NCI-H2227 (cell line): ENCODE measurements around the gene FIG4.
"Not testable (repeated sequence)": the region's sequence is repeated elsewhere in the genome, so short reads cannot be mapped to it uniquely, and the experiment has no call there.

Experiments
- DNase-seq: peaks from one replicate; lab custom pipeline; 2025; ENCODE audit not compliant: unreplicated experiment; lab: John Stamatoyannopoulos, UW

FIG4 gene

DNA sequence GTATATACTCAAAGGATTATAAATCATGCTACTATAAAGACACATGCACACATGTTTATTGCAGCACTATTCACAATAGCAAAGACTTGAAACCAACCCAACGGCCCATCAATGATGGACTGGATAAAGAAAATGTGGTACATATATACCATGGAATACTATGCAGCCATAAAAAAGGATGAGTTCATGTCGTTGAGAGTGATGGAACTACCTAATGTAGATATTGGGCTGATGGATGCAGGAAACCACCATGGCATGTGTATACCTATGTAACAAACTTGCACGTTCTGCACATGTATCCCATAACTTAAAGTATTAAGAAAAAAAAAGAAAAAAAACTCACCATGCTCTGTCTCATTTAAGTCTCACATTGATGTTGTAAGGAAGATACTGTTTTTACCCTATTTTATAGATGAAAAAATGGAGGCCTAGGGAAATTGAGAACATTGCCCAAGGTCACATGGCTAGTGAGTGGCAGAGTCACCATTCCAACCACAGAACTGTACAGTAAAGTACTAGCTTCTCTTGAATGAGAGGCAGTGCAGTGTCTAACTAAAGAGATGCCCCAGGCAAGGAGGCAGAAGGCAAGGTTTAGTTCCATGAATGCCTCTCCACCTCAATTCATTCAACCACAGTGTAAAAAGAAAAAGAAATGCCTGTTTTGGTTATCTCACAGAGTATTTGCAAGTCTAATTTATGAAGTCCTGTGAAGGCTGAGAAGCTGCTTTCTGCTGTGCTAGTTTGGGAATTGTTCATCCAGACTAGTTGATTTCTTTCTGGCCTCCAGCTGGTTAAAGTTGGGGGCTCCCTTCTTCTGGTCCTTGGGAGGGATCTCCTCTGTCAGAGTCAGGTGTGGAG is 68.2 kb downstream of the FIG4 start:
- DNase-seq = no peak

DNA sequence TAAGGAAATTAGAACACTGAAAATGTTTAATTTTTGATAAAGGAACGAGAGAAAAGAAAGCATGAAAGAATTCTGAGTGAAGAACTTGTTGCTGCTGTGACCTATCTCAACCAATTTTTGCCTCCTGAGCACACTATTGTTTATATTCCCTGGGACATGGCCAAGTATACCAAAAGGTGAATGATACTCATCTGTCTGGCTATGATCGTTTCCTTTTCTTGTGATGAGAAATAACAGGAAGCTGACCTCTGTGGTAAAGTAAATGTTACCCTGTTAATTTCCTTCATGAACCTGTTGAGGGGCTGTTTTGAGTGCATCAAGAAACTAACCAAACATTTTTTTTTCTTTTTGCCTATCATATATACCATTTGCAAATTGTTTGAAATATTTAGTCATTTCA is 69.1 kb downstream of the FIG4 start:
- no peak for DNase-seq

DNA sequence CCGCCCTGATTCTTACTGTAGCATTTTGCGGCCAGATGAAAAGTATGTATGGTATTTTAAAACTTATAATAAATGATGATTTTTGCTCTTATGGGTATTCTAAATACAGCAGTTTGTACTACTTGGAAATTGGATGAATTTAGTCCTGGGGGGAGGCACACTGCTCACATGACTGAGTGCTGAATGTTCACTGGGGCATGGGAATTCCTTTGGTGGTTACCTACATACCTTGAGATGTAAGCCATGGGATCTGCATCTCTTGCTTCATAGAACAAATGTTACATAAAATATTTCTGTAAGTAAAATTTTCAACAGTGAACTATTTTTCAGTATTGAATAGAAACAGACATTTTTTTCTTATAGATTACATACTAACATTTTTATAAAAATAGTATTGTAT is 71.1 kb downstream of the FIG4 start:
- DNase-seq = no peak

DNA sequence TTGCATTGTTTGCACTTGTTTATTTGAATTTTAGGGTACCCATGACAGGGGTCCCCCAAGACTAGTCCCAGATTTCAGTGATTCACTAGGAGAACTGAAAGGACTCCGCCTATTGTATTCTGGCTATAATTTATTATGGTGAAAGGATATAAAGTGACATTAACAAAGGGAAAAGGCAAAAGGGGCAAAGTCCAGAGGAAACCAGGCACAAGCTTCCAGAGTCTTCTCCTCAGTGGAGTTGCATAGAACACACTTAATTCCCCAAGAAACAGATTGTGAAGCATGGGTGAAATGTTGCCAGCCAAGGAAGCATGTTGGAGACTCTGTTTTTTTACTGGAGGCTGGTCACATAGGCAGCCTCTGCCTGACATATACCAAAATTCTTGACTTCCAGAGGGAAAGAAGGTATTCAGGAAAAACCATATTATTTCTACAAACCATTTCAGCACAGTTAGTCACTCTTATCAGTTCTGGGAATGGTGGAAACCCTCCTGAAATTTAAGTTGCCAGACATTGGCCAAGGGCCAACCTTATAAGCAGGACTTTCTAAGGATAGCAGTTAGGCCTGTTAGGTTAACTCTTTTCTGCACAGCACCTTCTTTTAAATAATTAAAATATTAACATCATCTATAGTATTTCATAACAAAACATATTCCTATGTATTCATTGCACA is 71.8 kb downstream of the FIG4 start:
- no peak for DNase-seq

DNA sequence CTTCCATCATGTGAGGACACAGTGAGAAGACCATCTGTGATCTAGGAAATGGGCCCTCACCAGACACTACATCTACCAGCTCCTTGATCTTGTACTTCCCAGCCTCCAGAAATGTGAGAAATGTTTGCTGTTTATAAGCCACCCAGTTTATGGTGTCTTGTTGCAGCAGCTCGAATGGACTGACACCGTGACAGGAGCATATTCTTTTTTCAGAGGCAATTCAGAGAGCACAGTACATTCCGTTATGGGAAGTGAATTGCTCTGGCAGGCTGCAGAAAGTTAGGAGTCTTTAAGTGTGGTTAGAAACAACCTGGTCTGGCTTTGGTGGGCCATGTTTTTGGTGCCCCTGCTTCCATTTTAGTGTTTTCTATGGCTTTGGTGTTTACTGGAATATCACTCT is 75.1 kb downstream of the FIG4 start:
- DNase-seq = no peak

DNA sequence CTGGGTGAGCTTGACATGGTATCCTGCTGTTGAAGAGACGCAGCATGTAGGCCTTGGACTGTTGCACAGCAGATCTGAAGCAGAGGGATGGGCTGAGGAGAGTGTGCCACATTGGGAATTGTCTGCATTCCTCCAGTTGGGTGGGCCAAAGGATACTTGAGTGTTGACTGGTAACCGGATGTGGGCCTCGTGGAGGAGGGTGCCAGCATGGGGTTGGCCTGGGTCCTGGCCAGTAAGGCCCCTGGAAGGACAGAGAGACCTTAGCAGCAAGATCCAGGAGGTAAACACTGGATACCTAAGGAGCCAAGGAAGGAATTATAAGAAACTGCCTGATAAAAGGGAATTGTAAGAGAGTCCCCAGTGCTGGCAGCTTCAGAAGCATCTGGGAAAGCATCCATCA is 76.9 kb downstream of the FIG4 start:
- no peak for DNase-seq

DNA sequence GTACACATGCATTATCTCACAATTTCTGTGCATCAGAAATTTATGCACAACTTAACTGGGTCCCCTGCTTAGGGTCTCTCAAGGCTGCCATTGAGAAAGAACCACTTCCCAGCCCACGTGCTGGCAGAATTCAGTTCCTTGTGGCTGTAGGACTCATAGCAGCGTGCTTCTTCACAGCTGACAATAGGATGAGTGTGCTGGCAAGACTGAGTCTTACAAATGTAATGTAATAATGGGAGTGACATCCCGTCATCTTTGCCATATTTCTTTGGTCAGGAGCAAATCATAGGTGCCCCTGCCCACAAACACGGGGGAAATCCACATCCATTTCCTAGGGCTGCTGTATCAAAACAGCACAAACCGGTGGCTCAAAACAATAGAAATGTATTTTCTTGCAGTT is 77.4 kb downstream of the FIG4 start:
- no peak for DNase-seq

DNA sequence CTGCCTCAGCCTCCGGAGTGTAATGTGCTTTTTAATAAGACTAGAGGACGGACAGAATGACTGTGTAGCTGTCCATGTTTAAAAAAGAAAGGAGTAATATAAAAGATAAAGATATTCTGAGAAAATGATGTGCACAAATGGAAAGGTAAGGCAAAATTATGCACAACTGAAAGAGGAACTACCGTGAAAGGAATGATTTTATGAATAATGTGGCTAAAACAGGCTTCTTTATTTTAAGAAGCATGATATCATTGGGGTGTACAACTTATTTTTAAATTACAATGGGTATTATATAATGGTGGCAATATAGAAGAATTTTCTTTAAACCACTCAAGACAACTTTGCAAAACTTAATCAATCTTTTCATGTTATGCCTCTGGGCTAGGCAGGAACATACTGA is 78.1 kb downstream of the FIG4 start:
- no peak for DNase-seq

DNA sequence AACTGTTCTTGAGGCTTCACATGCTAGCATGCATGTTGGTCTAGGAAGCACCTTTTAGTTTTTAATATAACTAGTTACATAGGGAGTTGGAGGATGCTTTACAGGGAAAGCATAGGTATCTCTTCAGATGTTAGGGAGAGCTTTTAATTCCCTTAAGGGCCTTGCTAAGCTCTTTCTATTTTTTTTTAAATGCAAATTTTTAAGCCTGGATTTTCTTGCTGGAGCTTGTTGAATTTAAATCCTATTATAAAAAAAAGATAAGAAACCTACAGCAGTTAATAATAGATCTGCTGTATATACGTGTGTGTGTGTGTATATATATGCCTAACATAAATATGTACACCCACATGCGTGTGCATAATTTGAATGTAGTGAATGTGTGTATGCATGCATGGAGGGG is 79.0 kb downstream of the FIG4 start:
- DNase-seq = no peak

DNA sequence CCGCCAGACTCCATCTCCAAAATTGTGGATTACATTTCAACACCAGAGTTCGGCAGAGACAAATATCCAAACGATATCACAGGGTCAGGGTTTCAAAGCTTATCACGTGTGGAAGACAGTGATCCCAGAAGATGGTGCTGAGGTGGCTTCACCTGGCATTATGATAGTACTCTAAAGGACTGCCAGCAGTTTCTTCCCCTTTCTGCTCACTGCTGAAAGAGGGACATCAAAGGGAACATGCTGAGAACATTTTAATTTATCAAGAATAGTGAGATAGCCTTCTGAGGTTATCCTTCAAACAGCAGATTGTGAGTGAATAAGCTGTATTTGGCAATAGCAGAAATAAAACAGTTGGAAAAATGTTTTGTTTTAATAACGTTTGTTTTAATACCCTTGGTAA is 79.7 kb downstream of the FIG4 start:
- no peak for DNase-seq

DNA sequence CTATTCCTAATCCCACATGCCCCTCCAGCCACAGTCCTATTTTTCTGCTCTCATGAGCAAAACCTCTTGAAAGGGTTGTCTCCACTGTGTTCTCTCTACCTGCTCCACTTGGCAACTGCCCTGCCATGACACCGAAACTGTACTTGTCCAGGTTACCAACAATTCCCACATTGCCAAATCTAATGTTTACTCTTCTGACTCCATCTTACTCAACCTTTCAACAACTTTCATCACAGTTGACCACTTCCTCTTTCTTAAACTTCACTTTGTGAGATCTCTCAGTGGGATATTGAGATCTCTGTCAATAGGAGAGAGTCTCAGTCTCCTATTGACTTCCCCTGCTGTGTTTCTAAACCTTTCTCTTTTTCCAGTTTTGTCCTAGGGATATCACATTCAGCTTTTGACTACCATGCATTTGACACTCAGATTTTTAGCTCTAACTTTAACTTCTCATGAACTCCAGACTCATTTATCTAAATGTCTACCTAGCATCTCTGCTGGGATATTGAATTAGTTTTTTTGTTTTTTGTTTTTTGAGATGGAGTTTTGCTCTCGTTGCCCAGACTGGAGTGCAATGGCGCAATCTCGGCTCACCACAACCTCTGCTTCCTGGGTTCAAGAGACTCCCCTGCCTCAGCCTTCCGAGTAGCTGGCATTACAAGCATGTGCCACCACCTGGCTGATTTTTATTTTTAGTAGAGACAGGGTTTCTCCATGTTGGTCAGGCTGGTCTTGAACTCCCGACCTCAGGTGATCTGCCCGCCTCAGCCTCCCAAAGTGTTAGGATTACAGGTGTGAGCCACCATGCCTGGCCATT is 81.1 kb downstream of the FIG4 start:
- not testable (repeated sequence) for DNase-seq

DNA sequence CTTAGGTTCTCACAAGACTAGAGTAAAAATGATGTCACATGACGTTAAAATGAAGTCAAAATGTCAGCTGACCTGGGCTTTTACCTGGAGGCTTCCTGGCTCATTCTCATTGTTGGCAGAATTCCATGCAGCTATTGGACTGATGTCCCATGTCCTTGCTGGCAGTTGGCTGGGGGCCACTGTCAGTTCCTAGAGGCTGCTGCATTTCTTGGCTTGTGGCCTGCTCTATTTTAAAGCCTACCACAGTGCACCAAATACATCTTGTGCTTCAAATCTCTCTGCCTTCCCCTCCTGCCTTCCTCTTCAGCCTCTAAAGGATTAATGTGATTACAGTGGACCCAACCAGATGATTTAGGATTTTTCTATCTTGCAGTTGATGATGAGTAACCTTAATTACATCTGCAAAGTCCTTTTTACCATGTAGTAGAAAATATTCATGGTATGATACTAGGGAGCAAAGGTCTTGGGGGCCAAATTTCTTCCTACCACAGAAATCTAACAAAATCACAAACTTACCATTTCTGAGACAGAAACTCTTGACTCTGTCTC is 81.9 kb downstream of the FIG4 start:
- no peak for DNase-seq

DNA sequence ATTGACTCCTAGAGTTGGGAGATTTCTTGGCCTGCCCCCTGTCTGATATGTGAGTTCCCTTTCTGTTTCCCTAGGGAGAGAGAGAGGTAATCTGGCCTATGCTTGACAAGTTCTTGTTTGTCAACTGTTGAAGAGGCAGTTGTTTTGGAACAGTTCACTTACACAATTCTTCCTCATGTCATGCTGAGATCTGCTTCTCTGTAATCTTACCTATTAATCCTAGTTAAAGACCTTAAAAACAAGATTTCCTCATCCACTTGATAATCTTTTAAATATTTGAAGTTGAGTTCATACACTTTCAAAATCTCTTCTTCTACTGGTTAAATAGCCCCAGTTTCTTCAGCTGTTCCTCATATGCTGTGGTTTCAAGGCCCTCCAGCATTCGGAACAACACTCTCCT is 89.9 kb downstream of the FIG4 start:
- no peak for DNase-seq

DNA sequence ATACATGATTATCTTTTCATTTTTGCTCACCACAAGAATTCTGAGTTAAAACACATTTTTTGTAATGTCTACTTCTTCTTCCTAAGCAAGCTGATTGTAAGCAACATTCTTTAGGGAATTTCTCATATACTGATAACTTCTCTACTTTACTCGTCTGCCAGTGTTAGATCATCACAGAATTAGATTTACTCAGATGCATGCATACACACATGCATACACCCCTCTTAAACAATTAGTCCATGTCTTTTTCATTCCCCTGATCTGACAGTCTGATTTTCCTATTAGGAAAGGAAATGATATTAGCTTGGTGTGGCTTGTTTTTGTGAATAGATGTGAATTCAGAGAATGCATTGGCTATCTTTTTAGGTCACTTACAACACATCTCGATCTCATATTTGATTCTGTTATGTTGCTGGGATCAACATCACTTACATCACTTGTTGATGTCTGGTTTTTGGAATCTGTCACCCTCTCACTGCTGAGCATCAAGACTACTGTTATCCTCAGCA is 91.4 kb downstream of the FIG4 start:
- no peak for DNase-seq

DNA sequence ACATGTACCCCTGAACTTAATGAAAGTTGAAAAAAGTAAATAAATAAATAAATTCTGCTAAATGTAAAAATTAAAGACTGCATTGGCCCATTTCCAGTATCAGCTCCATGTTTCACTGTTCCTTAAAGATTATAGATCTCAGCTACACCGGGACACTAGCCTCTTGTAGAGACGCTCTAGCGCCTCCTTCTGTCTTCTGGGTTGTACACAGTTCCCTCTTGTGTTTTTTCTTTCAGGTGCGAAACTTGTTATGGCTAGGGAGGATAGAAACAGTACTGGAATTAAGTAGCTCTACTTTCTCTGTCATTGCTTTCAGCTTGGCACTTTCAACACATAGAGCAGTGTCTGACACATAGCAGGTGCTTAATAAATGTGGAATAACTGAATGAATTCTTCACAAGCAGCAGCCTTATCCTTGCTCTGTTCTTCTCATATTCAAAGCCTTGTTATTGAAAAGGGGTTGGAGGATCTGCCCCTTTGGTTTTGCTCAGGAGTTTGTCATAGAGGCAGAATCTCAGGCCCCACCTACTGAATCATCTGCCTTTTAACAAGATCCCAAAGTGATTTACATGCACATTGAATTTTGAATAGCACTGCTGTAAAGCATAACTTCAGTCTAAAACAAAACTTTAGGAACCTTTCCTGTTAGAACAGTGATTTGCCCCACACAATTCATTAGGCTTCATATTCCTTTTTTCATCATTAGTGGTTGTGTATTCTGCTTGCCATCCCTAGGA is 92.3 kb downstream of the FIG4 start:
- DNase-seq = peak; percentile 1

DNA sequence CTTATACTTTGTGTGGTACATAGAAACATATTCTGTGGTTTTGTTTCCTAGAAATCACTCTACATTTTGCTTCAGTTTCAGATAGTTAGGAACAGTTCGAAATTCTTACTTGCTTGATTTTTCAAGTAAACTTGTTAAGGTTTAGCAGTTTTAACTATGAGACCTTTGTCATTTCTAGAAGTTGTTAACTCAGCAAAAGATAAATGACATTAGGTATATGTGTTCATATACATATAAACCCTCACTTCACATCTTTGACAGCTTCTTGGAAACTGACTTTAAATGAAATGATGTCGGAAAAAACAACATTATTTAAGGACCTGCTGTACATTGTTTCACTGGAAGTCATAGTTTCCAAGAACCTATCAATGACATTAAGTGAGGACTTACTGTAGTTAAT is 96.2 kb downstream of the FIG4 start:
- DNase-seq = no peak

DNA sequence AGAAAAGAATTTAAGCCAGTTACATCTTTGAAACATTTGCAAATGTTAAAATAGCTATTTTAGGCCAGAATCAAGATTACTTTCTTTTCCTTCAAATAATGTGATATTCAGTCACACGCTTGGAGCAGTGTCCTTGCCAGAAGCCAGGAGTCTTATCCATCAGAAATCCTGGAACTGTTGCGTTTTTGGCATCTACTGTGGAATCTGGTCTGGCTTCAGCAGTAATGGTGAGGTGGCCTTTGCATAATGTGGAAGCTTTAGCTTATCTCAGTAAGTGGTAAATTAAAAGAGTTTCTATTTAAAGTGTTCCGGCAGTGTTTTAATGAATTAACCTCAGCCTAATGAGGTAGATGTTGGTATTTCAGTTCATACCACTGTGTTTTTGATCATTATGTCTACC is 97.6 kb downstream of the FIG4 start:
- DNase-seq = no peak

DNA sequence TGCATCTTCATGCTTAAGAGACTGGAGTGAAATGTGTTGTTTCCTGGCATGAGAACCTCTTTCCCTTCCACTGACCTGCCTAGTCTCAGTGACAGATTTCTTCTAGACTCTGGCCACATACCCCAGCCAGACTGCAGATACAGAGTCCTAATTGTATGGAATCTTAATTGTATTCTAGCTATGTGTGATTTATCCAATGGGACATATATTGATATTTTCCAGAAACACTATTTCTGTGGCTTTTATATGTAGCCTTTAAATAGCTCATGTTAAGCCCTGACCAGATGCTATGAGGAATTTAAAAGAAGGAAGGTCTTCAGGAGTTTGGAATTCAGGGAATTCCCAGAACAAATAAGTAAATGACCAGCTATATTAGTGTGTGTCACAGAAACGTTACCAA is 99.0 kb downstream of the FIG4 start:
- DNase-seq = no peak

DNA sequence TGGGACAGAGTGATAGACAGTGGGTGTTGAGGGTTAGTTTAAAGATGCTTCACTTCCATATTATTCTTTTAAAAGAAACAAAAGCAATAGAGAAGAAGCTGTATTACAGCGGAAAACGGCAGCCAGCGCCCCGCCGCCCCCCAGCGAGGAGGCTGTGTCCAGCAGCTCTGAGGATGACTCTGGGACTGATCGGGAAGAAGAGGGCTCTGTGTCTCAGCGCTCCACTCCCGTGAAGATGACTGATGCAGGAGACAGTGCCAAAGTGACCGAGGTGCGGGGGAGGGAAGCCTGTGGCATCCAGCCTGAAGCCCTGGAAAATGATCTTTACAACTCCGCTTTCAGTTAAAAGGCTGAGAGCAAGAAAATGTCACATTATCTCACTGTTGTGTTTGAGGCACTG is 100.2 kb downstream of the FIG4 start:
- no peak for DNase-seq

DNA sequence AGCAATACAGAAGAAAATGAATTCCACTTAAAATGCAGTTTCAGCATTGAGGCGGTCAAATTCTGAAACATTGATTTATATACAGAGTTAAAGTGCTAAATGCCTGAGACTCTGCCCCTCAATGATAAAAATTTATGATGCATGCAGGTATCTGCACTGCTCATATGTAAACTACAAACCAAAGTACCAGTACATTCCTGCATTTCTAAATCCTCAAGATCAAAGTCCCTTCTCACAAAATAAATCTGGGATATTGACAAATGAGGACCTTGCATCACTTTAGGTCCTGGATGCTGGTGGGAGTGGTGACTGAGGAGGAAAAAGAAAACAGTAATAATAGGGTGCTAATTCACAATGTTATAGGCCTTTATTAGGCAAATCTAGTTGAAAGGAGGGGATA is 101.9 kb downstream of the FIG4 start:
- no peak for DNase-seq

DNA sequence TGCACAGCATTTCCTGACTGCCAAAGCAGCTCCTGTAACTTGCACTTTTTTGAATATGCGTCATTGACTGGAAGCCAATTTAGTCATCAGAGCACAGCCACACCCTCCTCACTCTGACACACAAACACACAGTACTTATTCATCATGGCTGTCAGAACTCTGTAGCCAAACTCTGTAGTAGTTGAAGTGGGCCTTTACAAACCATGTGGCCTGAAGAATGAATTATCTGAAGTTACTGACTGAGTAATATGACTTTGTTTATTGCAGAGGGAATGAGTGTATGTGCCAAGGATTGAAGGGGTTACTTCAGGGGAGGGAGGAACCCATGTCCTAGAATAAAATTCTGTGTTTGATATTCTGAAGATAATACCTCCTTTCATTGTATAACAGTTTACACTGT is 102.7 kb downstream of the FIG4 start:
- no peak for DNase-seq
